H1 (cell line): ENCODE measurements around the gene RRP9. TPM values are rescaled to one million over a fixed set of nuclear protein-coding genes. Genes with fewer than 3 reads are reported as not detected.

ENCODE experiments used
- E2F6 ChIP-seq: IDR thresholded peaks from 2 replicates; pipeline ENCODE4 v1.6.1; 2012; ENCODE audit warnings: inconsistent platforms
- FOSL1 ChIP-seq: IDR thresholded peaks from 2 replicates; pipeline ENCODE4 v1.6.1; 2011; ENCODE audit warnings: mild to moderate bottlenecking, low read depth, low read length, moderate library complexity; ENCODE audit not compliant: insufficient read depth
- PHF8 ChIP-seq: fragments of 200-600 bp; sonication (generic); conservative IDR thresholded peaks from 2 replicates; pipeline ENCODE4 v1.7.1; 2012; ENCODE audit warnings: low read depth, mild to moderate bottlenecking, inconsistent platforms, low read length, moderate library complexity
- RAD21 ChIP-seq, 2 experiments: IDR thresholded peaks in 1 of 2; conservative IDR thresholded peaks in 1 of 2; 2 replicates each; pipeline ENCODE4 v1.6.1; 2011; ENCODE audit warnings: low read depth in 2 of 2, low read length in 2 of 2, improper control_type of control experiment in 1 of 2, inconsistent platforms in 1 of 2, mild to moderate bottlenecking in 1 of 2, moderate library complexity in 1 of 2
- SAP30 ChIP-seq: fragments of 300-600 bp; sonication (generic); IDR thresholded peaks from 2 replicates; pipeline ENCODE4 v1.7.1; 2012; ENCODE audit warnings: low read length, moderate library complexity, mild to moderate bottlenecking, inconsistent platforms; ENCODE audit not compliant: insufficient read depth, insufficient replicate concordance
- SIX5 ChIP-seq: IDR thresholded peaks from 2 replicates; pipeline ENCODE4 v1.6.1; 2011; ENCODE audit warnings: mild to moderate bottlenecking, low read depth, low read length
- TAF1 ChIP-seq: IDR thresholded peaks from 2 replicates; pipeline ENCODE4 v1.6.1; 2011; ENCODE audit warnings: mild to moderate bottlenecking, low read depth, low read length
- TEAD4 ChIP-seq: IDR thresholded peaks from 2 replicates; pipeline ENCODE4 v1.6.1; 2012; ENCODE audit warnings: low read depth, low read length, inconsistent platforms, mixed read lengths
- polyA plus RNA-seq, 7 experiments: library from polyadenylated mRNA; depleted of rRNA in 3 of 7; stranded (reverse) in 5 of 7; unstranded in 2 of 7; fragments of >200 nt in 5 of 7; fragments of 200-250 nt in 2 of 7; gene quantifications; 1 replicate in 5 of 7; 2 replicates in 1 of 7; 4 replicates in 1 of 7; pipeline versions ENCODE4 v1.2.1 to v1.2.3, GENCODE V29; 2011 to 2013; ENCODE audit warnings: missing spikeins in 2 of 7, mixed read lengths in 2 of 7
- total RNA-seq: library from RNA; stranded (reverse); fragmentation: NEBNext Ultra II Directional; extraction: Animal tissue kit (Norgen Biotek cat#: 25700); gene quantifications from 2 replicates; pipeline ENCODE4 v1.2.1, GENCODE V29; 2021

Gene RRP9
- total and polyA plus RNA-seq, 2 of the 8 experiments (the other 6 are each of a cell fraction or from before 2014, with no cell fraction given): 55.6 to 68.9 TPM

- no peak for TF ChIP-seq TAF1
- TF ChIP-seq FOSL1: no peak
- TF ChIP-seq PHF8: no peak
- TF ChIP-seq E2F6: no peak
- no peak for TF ChIP-seq SAP30
- no peak for TF ChIP-seq RAD21 (IDR thresholded peaks at IDR 0.05 in 1 of 2, conservative IDR thresholded peaks at IDR 0.05 in 1 of 2; ENCODE audit: low read depth in 2 of 2, low read length in 2 of 2)
- no peak for TF ChIP-seq TEAD4
- no peak for TF ChIP-seq SIX5
Measured at GRCh38 chr3:51958603-51959521, 17.2 kb upstream of the RRP9 start (continued).
